HTR-8/SVneo (cell line): ENCODE measurements around the gene SUPV3L1.
"Not testable (repeated sequence)": the region's sequence is repeated elsewhere in the genome, so short reads cannot be mapped to it uniquely, and the experiment has no call there.

Experiments
- DNase-seq: peaks from one replicate; pipeline ENCODE4 v3.0.0; 2011; ENCODE audit warnings: low spot score, mixed read lengths; ENCODE audit not compliant: insufficient read length
- FAIRE-seq: peaks from 2 replicates; lab custom pipeline; 2011; peaks lifted over from hg19 to GRCh38; lab: Jason Lieb, UNC

The SUPV3L1 gene

GRCh38 chr10:69251417-69251816 lies 71.4 kb downstream of the SUPV3L1 start:
- DNase-seq, FAIRE-seq: not testable (repeated sequence)

GRCh38 chr10:69253171-69253570 lies 73.1 kb downstream of the SUPV3L1 start:
- no peak for FAIRE-seq
- no peak for DNase-seq

GRCh38 chr10:69254877-69255276 lies 74.8 kb downstream of the SUPV3L1 start:
- DNase-seq = no peak
- FAIRE-seq = no peak
